ENCODE results near the gene DMRT1.

Gene DMRT1

GRCh38 chr9:880725-881124 is 39.2 kb downstream of the DMRT1 start:
- H3K9me2 ChIP-seq (replicated peaks; ENCODE audit: insufficient read depth, low read length): no peaks in the 10 kb centered on the region
- H3K9ac ChIP-seq (ENCODE audit: low read length): no peak overlapping the region
- no peak for DNase-seq
- no peaks in the 10 kb centered on the region for H3K36me3 ChIP-seq (replicated peaks; ENCODE audit: insufficient read depth, low read length)
- H3F3A ChIP-seq (ENCODE audit: insufficient read depth, low read length): no peaks in the 10 kb centered on the region
- H3K79me2 ChIP-seq (ENCODE audit: low read length): no peaks in the 10 kb centered on the region
- H3K27me3 ChIP-seq (replicated peaks; ENCODE audit: insufficient read depth, low read length): no peaks in the 10 kb centered on the region
- no peaks in the 10 kb centered on the region for H3K4me1 ChIP-seq (ENCODE audit: low read length)
- H3K4me3 ChIP-seq (ENCODE audit: low read length): no peak overlapping the region
- no peaks in the 10 kb centered on the region for H4K20me1 ChIP-seq (ENCODE audit: insufficient read depth, low read length)
- no peak overlapping the region for H2AFZ ChIP-seq (ENCODE audit: low read length)
- H3K27ac ChIP-seq (ENCODE audit: low read length): no peak overlapping the region
- H3K9me3 ChIP-seq (replicated peaks; ENCODE audit: insufficient read depth, low read length): no peaks in the 10 kb centered on the region
- TF ChIP-seq CTCF (IDR thresholded peaks at IDR 0.05; ENCODE audit: low read length) (no peak), EZH2 (optimal IDR thresholded peaks at IDR 0.05; ENCODE audit: low read depth, low read length) (no peak), EZH2phosphoT487 (IDR thresholded peaks at IDR 0.05; ENCODE audit: low read length) (no peak)
- no peak overlapping the region for H3K4me2 ChIP-seq (ENCODE audit: low read depth, low read length)

- Histone ChIP-seq H3K9me2 (replicated peaks; ENCODE audit: insufficient read depth, low read length) (no peaks in the 10 kb centered on the region), H3K79me2 (ENCODE audit: low read length) (no peaks in the 10 kb centered on the region), H3K9me3 (replicated peaks; ENCODE audit: insufficient read depth, low read length) (no peaks in the 10 kb centered on the region), H2AFZ (ENCODE audit: low read length) (no peak overlapping the region), H3K4me3 (ENCODE audit: low read length) (no peak overlapping the region), H3K4me1 (ENCODE audit: low read length) (no peaks in the 10 kb centered on the region), H3K27ac (ENCODE audit: low read length) (no peak overlapping the region), H3K36me3 (replicated peaks; ENCODE audit: insufficient read depth, low read length) (no peaks in the 10 kb centered on the region), H3K4me2 (ENCODE audit: low read depth, low read length) (no peak overlapping the region), H4K20me1 (ENCODE audit: insufficient read depth, low read length) (no peaks in the 10 kb centered on the region), H3K9ac (ENCODE audit: low read length) (no peak overlapping the region), H3K27me3 (replicated peaks; ENCODE audit: insufficient read depth, low read length) (no peaks in the 10 kb centered on the region), H3F3A (ENCODE audit: insufficient read depth, low read length) (no peaks in the 10 kb centered on the region)
- DNase-seq: no peak
- TF ChIP-seq CTCF (IDR thresholded peaks at IDR 0.05; ENCODE audit: low read length): no peak
- no peak for TF ChIP-seq EZH2 (optimal IDR thresholded peaks at IDR 0.05; ENCODE audit: low read depth, low read length)
- TF ChIP-seq EZH2phosphoT487 (IDR thresholded peaks at IDR 0.05; ENCODE audit: low read length): no peak
These were observed 41.0 kb downstream of the DMRT1 start for GRCh38 chr9:882416-882924.

GRCh38 chr9:883011-883410 is 41.5 kb downstream of the DMRT1 start:
- no peak for DNase-seq
- Histone ChIP-seq H3K36me3 (replicated peaks; ENCODE audit: insufficient read depth, low read length) (no peaks in the 10 kb centered on the region), H3K4me1 (ENCODE audit: low read length) (no peaks in the 10 kb centered on the region), H2AFZ (ENCODE audit: low read length) (no peak overlapping the region), H3K9ac (ENCODE audit: low read length) (no peak overlapping the region), H3K79me2 (ENCODE audit: low read length) (no peaks in the 10 kb centered on the region), H3K27me3 (replicated peaks; ENCODE audit: insufficient read depth, low read length) (no peaks in the 10 kb centered on the region), H3K27ac (ENCODE audit: low read length) (no peak overlapping the region), H3F3A (ENCODE audit: insufficient read depth, low read length) (no peaks in the 10 kb centered on the region), H3K4me2 (ENCODE audit: low read depth, low read length) (no peak overlapping the region), H3K9me3 (replicated peaks; ENCODE audit: insufficient read depth, low read length) (no peaks in the 10 kb centered on the region), H4K20me1 (ENCODE audit: insufficient read depth, low read length) (no peaks in the 10 kb centered on the region), H3K4me3 (ENCODE audit: low read length) (no peak overlapping the region), H3K9me2 (replicated peaks; ENCODE audit: insufficient read depth, low read length) (no peaks in the 10 kb centered on the region)
- TF ChIP-seq EZH2phosphoT487 (IDR thresholded peaks at IDR 0.05; ENCODE audit: low read length) (no peak), EZH2 (optimal IDR thresholded peaks at IDR 0.05; ENCODE audit: low read depth, low read length) (no peak)

- TF ChIP-seq CTCF (IDR thresholded peaks at IDR 0.05; ENCODE audit: low read length) (no peak), EZH2phosphoT487 (IDR thresholded peaks at IDR 0.05; ENCODE audit: low read length) (no peak), EZH2 (optimal IDR thresholded peaks at IDR 0.05; ENCODE audit: low read depth, low read length) (no peak)
- H3K36me3 ChIP-seq (replicated peaks; ENCODE audit: insufficient read depth, low read length): no peaks in the 10 kb centered on the region
These were observed 45.4 kb downstream of the DMRT1 start for GRCh38 chr9:886886-887285.

More at GRCh38 chr9:886886-887285, 45.4 kb downstream of the DMRT1 start:
- Histone ChIP-seq H3K4me1 (ENCODE audit: low read length) (no peaks in the 10 kb centered on the region), H2AFZ (ENCODE audit: low read length) (no peak overlapping the region), H3K27ac (ENCODE audit: low read length) (no peak overlapping the region), H3K4me2 (ENCODE audit: low read depth, low read length) (no peak overlapping the region), H4K20me1 (ENCODE audit: insufficient read depth, low read length) (no peaks in the 10 kb centered on the region), H3K79me2 (ENCODE audit: low read length) (no peaks in the 10 kb centered on the region), H3K9ac (ENCODE audit: low read length) (no peak overlapping the region), H3K9me3 (replicated peaks; ENCODE audit: insufficient read depth, low read length) (no peaks in the 10 kb centered on the region), H3K9me2 (replicated peaks; ENCODE audit: insufficient read depth, low read length) (no peaks in the 10 kb centered on the region), H3K4me3 (ENCODE audit: low read length) (no peak overlapping the region), H3K27me3 (replicated peaks; ENCODE audit: insufficient read depth, low read length) (no peaks in the 10 kb centered on the region), H3F3A (ENCODE audit: insufficient read depth, low read length) (no peaks in the 10 kb centered on the region)
- no peak for DNase-seq

Measured in MM.1S (cell line).